B cell (primary cell): ENCODE results near the gene SAMD4B. TPM values are rescaled to one million over a fixed set of nuclear protein-coding genes. Genes with fewer than 3 reads are reported as not detected.

Source experiments
- ATAC-seq: fragments of 200-7000 bp; cut with Tn5 transposase; one replicate; pipeline ENCODE4 v1.10.0; 2021; ENCODE audit warnings: low read depth, mild to moderate bottlenecking, moderate number of reproducible peaks, moderate library complexity
- CTCF ChIA-PET: fragments of 350-600 bp; sonication (Branson Sonifier 250); formaldehyde crosslinking; loops from one replicate; lab custom pipeline; 2021; ENCODE audit warnings: antibody characterized with exemption, inconsistent platforms; lab: Charles Lee
- POLR2A ChIA-PET: fragments of 350-600 bp; sonication (Branson Sonifier 250); formaldehyde crosslinking; loops from one replicate; lab custom pipeline; 2021; ENCODE audit warnings: antibody characterized with exemption; lab: Charles Lee
- DNase-seq: peaks from one replicate; pipeline ENCODE4 v3.0.0; 2013
- H2AFZ ChIP-seq: 2 replicates; pipeline ENCODE4 v1.6.1; 2012; ENCODE audit warnings: mild to moderate bottlenecking, low read depth, low read length; ENCODE audit not compliant: insufficient read depth, poor library complexity, severe bottlenecking
- H3K27ac ChIP-seq, 2 donors: 1 replicate in 1 of 2; 2 replicates in 1 of 2; pipeline ENCODE4 v1.5.1; 2012 to 2013; ENCODE audit warnings: low read length in 2 of 2, mild to moderate bottlenecking in 2 of 2, moderate library complexity in 1 of 2
- H3K27me3 ChIP-seq, 4 experiments: fragments of 200-600 bp in 1 of 4; sonication (generic) in 1 of 4; replicated peaks in 1 of 4; 1 replicate in 2 of 4; 2 replicates in 2 of 4; pipeline versions ENCODE4 v1.6.1 to v1.7.0; 2013 to 2016; ENCODE audit warnings: low read length in 3 of 4, mild to moderate bottlenecking in 2 of 4, mixed read lengths in 1 of 4, moderate library complexity in 1 of 4; ENCODE audit not compliant: insufficient read depth in 4 of 4, control insufficient read depth in 3 of 4; ENCODE audit errors: control extremely low read depth in 1 of 4
- H3K36me3 ChIP-seq, 2 experiments: replicated peaks in 1 of 2; 1 replicate in 1 of 2; 2 replicates in 1 of 2; pipeline versions ENCODE4 v1.6.1 to v1.7.1; 2013; ENCODE audit warnings: low read length in 1 of 2; ENCODE audit not compliant: insufficient read depth in 2 of 2, control insufficient read depth in 1 of 2; ENCODE audit errors: control extremely low read depth in 1 of 2, extremely low read depth in 1 of 2
- H3K4me1 ChIP-seq, 2 donors: fragments of 200-600 bp in 1 of 2; sonication (generic) in 1 of 2; 1 replicate in 1 of 2; 2 replicates in 1 of 2; pipeline versions ENCODE4 v1.5.1 to v1.6.1; 2013 to 2017; ENCODE audit warnings: low read length in 2 of 2; ENCODE audit not compliant: control insufficient read depth in 2 of 2, insufficient read depth in 2 of 2
- H3K4me2 ChIP-seq: replicated peaks from 2 replicates; pipeline ENCODE3; 2012; ENCODE audit warnings: mild to moderate bottlenecking, low read depth, low read length; ENCODE audit not compliant: poor library complexity, severe bottlenecking
- H3K4me3 ChIP-seq, 5 experiments: fragments of 200-600 bp in 1 of 5; sonication (generic) in 1 of 5; 1 replicate in 3 of 5; 2 replicates in 2 of 5; pipeline versions ENCODE4 v1.5.1 to v1.7.0; 2011 to 2016; ENCODE audit warnings: low read length in 4 of 5, mild to moderate bottlenecking in 4 of 5, low read depth in 2 of 5, control low read depth in 1 of 5, moderate library complexity in 1 of 5; ENCODE audit not compliant: insufficient read depth in 1 of 5; ENCODE audit errors: control extremely low read depth in 1 of 5, extremely low read depth in 1 of 5
- H3K79me2 ChIP-seq: fragments of 200-600 bp; sonication (generic); one replicate; pipeline ENCODE4 v1.6.0; 2016; ENCODE audit warnings: low read length; ENCODE audit not compliant: control insufficient read depth, insufficient read depth
- H3K9ac ChIP-seq: fragments of 200-600 bp; sonication (generic); 2 replicates; pipeline ENCODE4 v1.6.1; 2017; ENCODE audit warnings: mild to moderate bottlenecking, low read length, moderate library complexity
- H3K9me3 ChIP-seq, 3 donors: one replicate each; pipeline versions ENCODE4 v1.6.1 to v1.7.1; 2013; ENCODE audit warnings: low read length in 2 of 3; ENCODE audit not compliant: control insufficient read depth in 2 of 3, insufficient read depth in 1 of 3; ENCODE audit errors: control extremely low read depth in 1 of 3
- H4K20me1 ChIP-seq: 2 replicates; pipeline ENCODE4 v1.6.0; 2012; ENCODE audit warnings: mild to moderate bottlenecking, low read length; ENCODE audit not compliant: insufficient read depth, control insufficient read depth, poor library complexity, severe bottlenecking
- H3K27ac Mint-ChIP-seq: one replicate; pipeline ENCODE4 v1.8.0; 2021; ENCODE audit warnings: mixed read lengths
- H3K27me3 Mint-ChIP-seq: one replicate; pipeline ENCODE4 v1.8.0; 2021; ENCODE audit warnings: mixed read lengths
- H3K4me1 Mint-ChIP-seq: one replicate; pipeline ENCODE4 v1.8.0; 2021; ENCODE audit warnings: mixed read lengths
- H3K4me3 Mint-ChIP-seq: one replicate; pipeline ENCODE4 v1.8.0; 2021; ENCODE audit warnings: mixed read lengths
- H3K9me3 Mint-ChIP-seq: one replicate; pipeline ENCODE4 v1.8.0; 2022; ENCODE audit warnings: mixed read lengths; ENCODE audit not compliant: insufficient read depth
- CTCF ChIP-seq: fragments of 200-600 bp; IDR thresholded peaks from one replicate; pipeline ENCODE4 v1.8.0; 2022; ENCODE audit warnings: antibody characterized with exemption, mild to moderate bottlenecking
- EZH2 ChIP-seq: IDR thresholded peaks from 2 replicates; pipeline ENCODE4 v1.6.1; 2012; ENCODE audit warnings: borderline replicate concordance, low read depth, mild to moderate bottlenecking, moderate library complexity, low read length; ENCODE audit not compliant: insufficient read depth, poor library complexity, severe bottlenecking
- WGBS: methylation state at CpG from one replicate; pipeline ENCODE4 v1.1.5; 2013; ENCODE audit warnings: missing lambda C conversion rate; ENCODE audit not compliant: insufficient coverage; 5-methylcytosine and 5-hydroxymethylcytosine counted together
- intact Hi-C: fragments of 100-400 bp; cut with micrococcal nuclease; formaldehyde crosslinking; loops from one replicate; pipeline ENCODE4 v1.10.0; 2022
- polyA plus RNA-seq: library from polyadenylated mRNA; depleted of rRNA; stranded (reverse); fragments of >200 nt; gene quantifications from 2 replicates; pipeline ENCODE4 v1.2.3, GENCODE V29; 2012
- total RNA-seq, 2 donors: library from RNA; stranded (reverse); fragments of 120-200 nt in 1 of 2; gene quantifications; 1 replicate in 1 of 2; 2 replicates in 1 of 2; pipeline versions ENCODE4 v1.2.3 to v1.2.4, GENCODE V29; 2013 to 2022

The SAMD4B gene
- total and polyA plus RNA-seq, 2 donors (not counting 1 experiment from before 2014, with no cell fraction given): 87.3 to 90.0 TPM

DNA sequence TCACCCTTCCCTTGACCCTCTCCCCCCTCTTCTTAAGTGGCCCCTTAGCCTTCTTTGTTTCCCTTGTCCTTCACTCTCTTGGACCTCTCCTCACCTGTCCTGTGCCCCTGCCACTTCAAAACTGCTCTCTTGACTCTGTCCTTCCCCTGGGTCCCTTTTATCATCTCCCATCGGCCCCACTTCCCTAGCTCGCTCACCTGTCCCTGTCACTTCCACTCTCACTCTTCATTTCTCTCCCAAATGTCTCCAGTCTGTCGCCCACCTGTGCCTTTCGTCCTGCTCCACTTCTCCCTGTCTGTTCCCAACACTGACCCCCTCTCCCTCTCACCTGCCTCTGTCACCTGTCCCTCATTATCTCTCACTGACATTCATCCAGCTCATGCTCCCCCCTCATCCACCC is 45.3 kb upstream of the SAMD4B start:
- CTCF ChIA-PET: no interaction called here
- Histone ChIP-seq H3K4me2 (no peak overlapping the region), H3K79me2 (no peaks in the 10 kb centered on the region), H4K20me1 (no peaks in the 10 kb centered on the region), H3K36me3 (no peaks in the 10 kb centered on the region), H2AFZ (no peak overlapping the region), H3K9me3 (no peaks in the 10 kb centered on the region), H3K4me3 (no peak overlapping the region), H3K27ac (no peak overlapping the region), H3K9ac (no peak overlapping the region), H3K27me3 (peaks cover 0 to 5% (median 0%) of the 10 kb centered on the region in 4 experiments), H3K4me1 (no peaks in the 10 kb centered on the region)
- Mint-ChIP-seq H3K4me1 (no peaks in the 10 kb centered on the region), H3K4me3 (no peak overlapping the region), H3K27ac (no peak overlapping the region), H3K9me3 (no peaks in the 10 kb centered on the region), H3K27me3 (peaks cover 23% of the 10 kb centered on the region)
- intact Hi-C loops: no loop called here
- WGBS: 78% methylated on average over 4 of the region's 4 CpGs
- ATAC-seq (no peak), DNase-seq (no peak)
- POLR2A ChIA-PET: no interaction called here
- no peak for TF ChIP-seq EZH2
- TF ChIP-seq CTCF: no peak

DNA sequence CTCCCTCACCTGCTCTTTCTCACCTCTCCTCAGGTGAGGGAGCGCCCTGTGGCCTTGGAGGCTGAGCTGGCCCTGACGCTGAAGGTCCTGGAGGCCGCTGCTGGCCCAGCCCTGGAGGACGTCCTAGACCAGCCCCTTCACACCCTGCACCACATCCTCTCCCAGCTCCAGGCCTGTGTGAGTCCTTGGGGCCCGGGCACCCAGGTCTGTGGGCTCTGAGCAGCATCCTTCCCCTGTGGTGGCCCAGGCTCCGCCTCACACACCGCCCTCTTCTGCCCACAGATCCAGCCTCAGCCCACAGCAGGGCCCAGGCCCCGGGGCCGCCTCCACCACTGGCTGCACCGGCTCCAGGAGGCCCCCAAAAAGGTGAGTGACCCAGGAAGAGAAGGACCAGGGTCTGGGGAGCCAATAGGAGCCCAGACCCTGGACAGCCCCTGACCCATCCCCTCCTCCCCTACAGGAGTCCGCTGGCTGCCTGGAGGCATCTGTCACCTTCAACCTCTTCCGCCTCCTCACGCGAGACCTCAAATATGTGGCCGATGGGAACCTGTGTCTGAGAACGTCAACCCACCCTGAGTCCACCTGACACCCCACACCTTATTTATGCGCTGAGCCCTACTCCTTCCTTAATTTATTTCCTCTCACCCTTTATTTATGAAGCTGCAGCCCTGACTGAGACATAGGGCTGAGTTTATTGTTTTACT is 44.1 kb upstream of the SAMD4B start:
- Histone ChIP-seq H2AFZ (no peak overlapping the region), H3K9me3 (no peaks in the 10 kb centered on the region), H3K27me3 (peaks cover 0 to 5% (median 0%) of the 10 kb centered on the region in 4 experiments), H3K36me3 (no peaks in the 10 kb centered on the region), H3K9ac (no peak overlapping the region), H3K4me3 (no peak overlapping the region), H3K79me2 (no peaks in the 10 kb centered on the region), H3K4me2 (no peak overlapping the region), H3K27ac (no peak overlapping the region), H3K4me1 (no peaks in the 10 kb centered on the region), H4K20me1 (no peaks in the 10 kb centered on the region)
- no peak for DNase-seq
- H3K27ac Mint-ChIP-seq: no peak overlapping the region
- no peaks in the 10 kb centered on the region for H3K9me3 Mint-ChIP-seq
- ATAC-seq: no peak
- no peak overlapping the region for H3K4me3 Mint-ChIP-seq
- peaks cover 20% of the 10 kb centered on the region for H3K27me3 Mint-ChIP-seq
- intact Hi-C loops: no loop called here
- H3K4me1 Mint-ChIP-seq: no peaks in the 10 kb centered on the region
- 43% methylated on average over 16 of the region's 17 CpGs for WGBS
- ChIA-PET POLR2A (no interaction called here), CTCF (no interaction called here)
- no peak for TF ChIP-seq EZH2
- no peak for TF ChIP-seq CTCF
